GM19043 (cell line): ENCODE measurements around the gene CACNA1G.
A peak's percentile ranks its signal among the peaks of the same experiment; 100 is the strongest.

Experiments
- ATAC-seq: cut with Tn5 transposase; IDR thresholded peaks from one replicate; pipeline ENCODE4 v1.9.1; 2021; ENCODE audit warnings: low read depth; ENCODE audit not compliant: unreplicated experiment

The CACNA1G gene

GRCh38 chr17:50560185-50560824 is at the start of gene CACNA1G:
CACNA1G (plus strand) TSS chr17:50560715; CDS start chr17:50561460, 745 bp downstream.
- ATAC-seq: peak; percentile 92

GRCh38 chr17:50511058-50511457 is 49.5 kb upstream of the CACNA1G start:
- peak; percentile 79 for ATAC-seq

- ATAC-seq: no peak
These were observed 47.0 kb upstream of the CACNA1G start for GRCh38 chr17:50513495-50513894.

- ATAC-seq: no peak
These were observed 46.1 kb upstream of the CACNA1G start for GRCh38 chr17:50514388-50514787.

GRCh38 chr17:50514936-50515702 is 45.4 kb upstream of the CACNA1G start:
- ATAC-seq: no peak

GRCh38 chr17:50517011-50517410 is 43.5 kb upstream of the CACNA1G start:
- no peak for ATAC-seq

GRCh38 chr17:50517504-50518383 is 42.8 kb upstream of the CACNA1G start:
- ATAC-seq: no peak

GRCh38 chr17:50518384-50519023 is 42.0 kb upstream of the CACNA1G start:
- no peak for ATAC-seq

- no peak for ATAC-seq
These were observed 41.2 kb upstream of the CACNA1G start for GRCh38 chr17:50519141-50519834.

GRCh38 chr17:50520483-50520882 is 40.0 kb upstream of the CACNA1G start:
- ATAC-seq: no peak

GRCh38 chr17:50521514-50521913 is 39.0 kb upstream of the CACNA1G start:
- ATAC-seq: no peak

GRCh38 chr17:50522766-50523165 is 37.7 kb upstream of the CACNA1G start:
- no peak for ATAC-seq

- no peak for ATAC-seq
These were observed 37.3 kb upstream of the CACNA1G start for GRCh38 chr17:50523208-50523607.

GRCh38 chr17:50524838-50525237 is 35.7 kb upstream of the CACNA1G start:
- ATAC-seq: no peak

GRCh38 chr17:50527155-50527762 is 33.3 kb upstream of the CACNA1G start:
- ATAC-seq: no peak

- ATAC-seq: no peak
These were observed 32.5 kb upstream of the CACNA1G start for GRCh38 chr17:50527949-50528474.

GRCh38 chr17:50529849-50530248 is 30.7 kb upstream of the CACNA1G start:
- ATAC-seq: no peak

- ATAC-seq: no peak
These were observed 29.0 kb upstream of the CACNA1G start for GRCh38 chr17:50531428-50532025.

- ATAC-seq: no peak
These were observed 28.0 kb upstream of the CACNA1G start, which contains the start of gene EPN3 for GRCh38 chr17:50532452-50533024. EPN3 (plus strand) TSS chr17:50532735; CDS start chr17:50536557, 3,822 bp downstream.
